Muscle layer of duodenum (tissue), 2 donors: ENCODE data around the gene MTUS2.

Experiments
- H3K27ac ChIP-seq: one replicate; pipeline ENCODE4 v1.7.0; 2013; ENCODE audit warnings: mild to moderate bottlenecking, low read length
- H3K27me3 ChIP-seq: one replicate; pipeline ENCODE4 v1.7.0; 2013; ENCODE audit warnings: low read depth, mild to moderate bottlenecking, control low read depth, low read length
- H3K36me3 ChIP-seq, 2 donors: one replicate each; pipeline ENCODE4 v1.7.0; 2013; ENCODE audit warnings: low read length in 2 of 2, control low read depth in 1 of 2, mild to moderate bottlenecking in 1 of 2; ENCODE audit not compliant: insufficient read depth in 2 of 2, control insufficient read depth in 1 of 2
- H3K4me1 ChIP-seq, 2 donors: one replicate each; pipeline ENCODE4 v1.7.0; 2013; ENCODE audit warnings: low read length in 2 of 2, mild to moderate bottlenecking in 2 of 2, control low read depth in 1 of 2, moderate library complexity in 1 of 2; ENCODE audit not compliant: insufficient read depth in 2 of 2, control insufficient read depth in 1 of 2
- H3K4me3 ChIP-seq, 2 donors: one replicate each; pipeline ENCODE4 v1.7.0; 2013; ENCODE audit warnings: low read length in 2 of 2, low read depth in 1 of 2, mild to moderate bottlenecking in 1 of 2
- H3K9me3 ChIP-seq, 2 donors: one replicate each; pipeline ENCODE4 v1.7.0; 2013; ENCODE audit warnings: low read length in 2 of 2, control low read depth in 1 of 2, mild to moderate bottlenecking in 1 of 2; ENCODE audit not compliant: control insufficient read depth in 1 of 2
- donor health status: healthy.

The MTUS2 gene

GRCh38 chr13:29438769-29439168, 618.6 kb downstream of the MTUS2 start:
- Histone ChIP-seq H3K4me3 (no peak overlapping the region), H3K27me3 (no peaks in the 10 kb centered on the region), H3K4me1 (peaks cover 6 to 28% of the 10 kb centered on the region in 2 donors), H3K9me3 (no peaks in the 10 kb centered on the region), H3K27ac (no peak overlapping the region), H3K36me3 (no peaks in the 10 kb centered on the region)

GRCh38 chr13:29439601-29440388, 619.7 kb downstream of the MTUS2 start:
- Histone ChIP-seq H3K9me3 (no peaks in the 10 kb centered on the region), H3K4me1 (peaks cover 6 to 19% of the 10 kb centered on the region in 2 donors), H3K27ac (no peak overlapping the region), H3K27me3 (no peaks in the 10 kb centered on the region), H3K36me3 (no peaks in the 10 kb centered on the region), H3K4me3 (no peak overlapping the region)

- Histone ChIP-seq H3K27ac (no peak overlapping the region), H3K4me1 (peaks cover 0 to 4% of the 10 kb centered on the region in 2 donors), H3K36me3 (no peaks in the 10 kb centered on the region), H3K9me3 (no peaks in the 10 kb centered on the region), H3K4me3 (no peak overlapping the region), H3K27me3 (no peaks in the 10 kb centered on the region)
Observed at GRCh38 chr13:29441306-29441705, 621.2 kb downstream of the MTUS2 start.

- no peak overlapping the region for H3K27ac ChIP-seq
- H3K9me3 ChIP-seq, result no peaks in the 10 kb centered on the region
- no peaks in the 10 kb centered on the region for H3K4me1 ChIP-seq
- H3K4me3 ChIP-seq, result no peak overlapping the region
- no peaks in the 10 kb centered on the region for H3K36me3 ChIP-seq
- no peaks in the 10 kb centered on the region for H3K27me3 ChIP-seq
Observed at GRCh38 chr13:29446016-29446415, 625.9 kb downstream of the MTUS2 start.

- no peaks in the 10 kb centered on the region for H3K4me1 ChIP-seq
- H3K27ac ChIP-seq, result no peak overlapping the region
- no peaks in the 10 kb centered on the region for H3K27me3 ChIP-seq
- H3K4me3 ChIP-seq, result no peak overlapping the region
- no peaks in the 10 kb centered on the region for H3K9me3 ChIP-seq
- H3K36me3 ChIP-seq, result no peaks in the 10 kb centered on the region
Observed at GRCh38 chr13:29448174-29448573, 628.0 kb downstream of the MTUS2 start.

GRCh38 chr13:29449726-29450125, 629.6 kb downstream of the MTUS2 start:
- Histone ChIP-seq H3K36me3 (no peaks in the 10 kb centered on the region), H3K27me3 (no peaks in the 10 kb centered on the region), H3K4me3 (no peak overlapping the region), H3K27ac (no peak overlapping the region), H3K4me1 (no peaks in the 10 kb centered on the region), H3K9me3 (no peaks in the 10 kb centered on the region)

GRCh38 chr13:29451976-29452375, 631.8 kb downstream of the MTUS2 start:
- H3K4me1 ChIP-seq, result no peaks in the 10 kb centered on the region
- no peaks in the 10 kb centered on the region for H3K27me3 ChIP-seq
- H3K36me3 ChIP-seq, result no peaks in the 10 kb centered on the region
- H3K9me3 ChIP-seq, result no peaks in the 10 kb centered on the region
- H3K27ac ChIP-seq, result no peak overlapping the region
- H3K4me3 ChIP-seq, result no peak overlapping the region

GRCh38 chr13:29452773-29453616, 632.9 kb downstream of the MTUS2 start:
- Histone ChIP-seq H3K4me1 (no peaks in the 10 kb centered on the region), H3K27ac (no peak overlapping the region), H3K9me3 (no peaks in the 10 kb centered on the region), H3K4me3 (no peak overlapping the region), H3K27me3 (no peaks in the 10 kb centered on the region), H3K36me3 (no peaks in the 10 kb centered on the region)

- Histone ChIP-seq H3K9me3 (no peaks in the 10 kb centered on the region), H3K27ac (no peak overlapping the region)
Observed at GRCh38 chr13:29453617-29454011, 633.5 kb downstream of the MTUS2 start.

GRCh38 chr13:29454931-29455481, 634.9 kb downstream of the MTUS2 start:
- H3K27me3 ChIP-seq, result no peaks in the 10 kb centered on the region
- H3K4me1 ChIP-seq, result no peaks in the 10 kb centered on the region
- no peak overlapping the region for H3K27ac ChIP-seq
- no peak overlapping the region for H3K4me3 ChIP-seq
- no peaks in the 10 kb centered on the region for H3K9me3 ChIP-seq
- H3K36me3 ChIP-seq, result no peaks in the 10 kb centered on the region

More at GRCh38 chr13:29453617-29454011, 633.5 kb downstream of the MTUS2 start:
- no peaks in the 10 kb centered on the region for H3K27me3 ChIP-seq
- H3K4me3 ChIP-seq, result no peak overlapping the region
- no peaks in the 10 kb centered on the region for H3K36me3 ChIP-seq
- no peaks in the 10 kb centered on the region for H3K4me1 ChIP-seq

GRCh38 chr13:29456419-29456818, 636.3 kb downstream of the MTUS2 start:
- Histone ChIP-seq H3K4me3 (no peak overlapping the region), H3K9me3 (no peaks in the 10 kb centered on the region), H3K36me3 (no peaks in the 10 kb centered on the region), H3K27me3 (no peaks in the 10 kb centered on the region), H3K27ac (no peak overlapping the region), H3K4me1 (no peaks in the 10 kb centered on the region)
